OCI-LY3 (cell line): ENCODE measurements around the gene POLR1B.

ENCODE experiments used
- H2AFZ ChIP-seq: fragments of 200-600, 300-600 bp; shearing (Covaris generic); 2 replicates; pipeline ENCODE4 v1.6.0; 2014; ENCODE audit warnings: antibody characterized with exemption, low read depth, low read length
- H3K27ac ChIP-seq: fragments of 200-600, 300-600 bp; sonication (generic); 2 replicates; pipeline ENCODE4 v1.5.1; 2014; ENCODE audit warnings: mild to moderate bottlenecking, low read length, moderate library complexity, mixed read lengths
- H3K27me3 ChIP-seq: fragments of 200-600, 300-600 bp; sonication (generic); 2 replicates; pipeline ENCODE4 v1.6.1; 2014; ENCODE audit warnings: low read depth, low read length, mixed read lengths
- H3K36me3 ChIP-seq: fragments of 200-600, 300-600 bp; sonication (generic); replicated peaks from 2 replicates; pipeline ENCODE3; 2014; ENCODE audit warnings: low read depth, low read length, mixed read lengths
- H3K4me1 ChIP-seq: fragments of 300-600, 200-600 bp; sonication (generic); 2 replicates; pipeline ENCODE4 v1.6.1; 2014; ENCODE audit warnings: low read length, mixed read lengths
- H3K4me2 ChIP-seq: fragments of 200-600, 300-600 bp; sonication (generic); 2 replicates; pipeline ENCODE4 v1.6.1; 2014; ENCODE audit warnings: low read length, mixed read lengths
- H3K4me3 ChIP-seq: fragments of 300-600, 200-600 bp; sonication (generic); 2 replicates; pipeline ENCODE4 v1.5.1; 2014; ENCODE audit warnings: antibody characterized with exemption, mild to moderate bottlenecking, low read length, moderate library complexity
- H3K79me2 ChIP-seq: fragments of 300-600, 200-600 bp; shearing (Covaris generic); 2 replicates; pipeline ENCODE4 v1.6.1; 2014; ENCODE audit warnings: mild to moderate bottlenecking, low read length, mixed read lengths
- H3K9ac ChIP-seq: fragments of 300-600, 200-600 bp; shearing (Covaris generic); 2 replicates; pipeline ENCODE4 v1.6.0; 2014; ENCODE audit warnings: mild to moderate bottlenecking, low read length, moderate library complexity
- H3K9me3 ChIP-seq: fragments of 200-600, 300-600 bp; shearing (Covaris generic); 2 replicates; pipeline ENCODE4 v1.6.1; 2014; ENCODE audit warnings: low read length, mixed read lengths; ENCODE audit not compliant: insufficient read depth
- H4K20me1 ChIP-seq: fragments of 200-600, 300-600 bp; sonication (generic); 2 replicates; pipeline ENCODE4 v1.6.1; 2016; ENCODE audit warnings: low read length, mixed read lengths; ENCODE audit not compliant: insufficient read depth
- EZH2phosphoT487 ChIP-seq: fragments of 200-600 bp; shearing (Covaris generic); IDR thresholded peaks from 2 replicates; pipeline ENCODE4 v1.6.1; 2018; ENCODE audit warnings: antibody characterized with exemption, mixed run types, low read depth
- TF ChIP-seq, protein P1 (sequence below): fragments of 200-600, 300-600 bp; sonication (generic); IDR thresholded peaks from 2 replicates; pipeline ENCODE4 v1.5.1; 2014; ENCODE audit warnings: antibody characterized with exemption, low read length, low read depth

POLR1B gene

DNA sequence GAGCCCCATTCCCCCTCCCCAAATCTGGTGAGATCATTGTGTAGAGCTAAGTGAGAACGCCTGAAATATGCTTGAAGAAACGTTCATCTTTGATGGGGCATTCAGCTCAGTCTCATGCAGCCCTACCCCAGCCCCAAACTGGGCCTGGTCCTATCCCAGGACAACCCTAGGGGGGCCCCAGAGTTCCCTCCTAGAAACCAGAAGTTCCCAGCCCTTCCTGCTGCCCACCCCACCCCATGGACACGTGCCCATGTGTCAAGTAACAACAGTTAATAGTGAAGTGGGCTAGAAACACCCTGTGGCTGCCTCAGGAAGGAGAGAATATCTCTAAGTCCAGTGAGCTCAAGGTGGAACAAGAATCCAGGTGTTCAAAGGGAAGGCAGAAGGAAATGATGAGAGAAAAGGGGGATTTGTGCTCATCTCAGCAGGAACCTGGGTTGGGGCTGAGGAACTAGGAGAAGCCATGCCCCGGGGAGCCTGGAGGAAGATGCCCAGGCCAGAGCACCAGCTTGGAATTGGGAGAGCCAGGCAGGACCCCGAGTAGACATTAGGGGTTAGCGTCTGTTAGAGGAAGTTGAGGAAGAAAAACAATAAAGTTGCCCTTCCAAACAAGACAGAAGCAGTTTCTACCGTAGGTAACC, 83.3 kb downstream of the POLR1B start:
- TF ChIP-seq, protein P1, sequence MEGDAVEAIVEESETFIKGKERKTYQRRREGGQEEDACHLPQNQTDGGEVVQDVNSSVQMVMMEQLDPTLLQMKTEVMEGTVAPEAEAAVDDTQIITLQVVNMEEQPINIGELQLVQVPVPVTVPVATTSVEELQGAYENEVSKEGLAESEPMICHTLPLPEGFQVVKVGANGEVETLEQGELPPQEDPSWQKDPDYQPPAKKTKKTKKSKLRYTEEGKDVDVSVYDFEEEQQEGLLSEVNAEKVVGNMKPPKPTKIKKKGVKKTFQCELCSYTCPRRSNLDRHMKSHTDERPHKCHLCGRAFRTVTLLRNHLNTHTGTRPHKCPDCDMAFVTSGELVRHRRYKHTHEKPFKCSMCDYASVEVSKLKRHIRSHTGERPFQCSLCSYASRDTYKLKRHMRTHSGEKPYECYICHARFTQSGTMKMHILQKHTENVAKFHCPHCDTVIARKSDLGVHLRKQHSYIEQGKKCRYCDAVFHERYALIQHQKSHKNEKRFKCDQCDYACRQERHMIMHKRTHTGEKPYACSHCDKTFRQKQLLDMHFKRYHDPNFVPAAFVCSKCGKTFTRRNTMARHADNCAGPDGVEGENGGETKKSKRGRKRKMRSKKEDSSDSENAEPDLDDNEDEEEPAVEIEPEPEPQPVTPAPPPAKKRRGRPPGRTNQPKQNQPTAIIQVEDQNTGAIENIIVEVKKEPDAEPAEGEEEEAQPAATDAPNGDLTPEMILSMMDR: no peak
- no peak for TF ChIP-seq EZH2phosphoT487
- no peaks in the 10 kb centered on the region for H4K20me1 ChIP-seq
- no peaks in the 10 kb centered on the region for H3K79me2 ChIP-seq
- H3K9ac ChIP-seq: 0 out of 2 replicates have a peak overlapping the region, but pooled peaks have one; percentile 43
- H3K36me3 ChIP-seq: no peaks in the 10 kb centered on the region
- peak overlapping the region; percentile 2; the same call in 1 of the 2 replicates for H2AFZ ChIP-seq
- no peaks in the 10 kb centered on the region for H3K9me3 ChIP-seq
- no peak overlapping the region for H3K4me3 ChIP-seq
- peaks cover 16% of the 10 kb centered on the region for H3K27me3 ChIP-seq
- H3K4me1 ChIP-seq: peaks cover 21% of the 10 kb centered on the region
- H3K4me2 ChIP-seq: peak overlapping the region; percentile 90; the same call in 1 of the 2 replicates
- H3K27ac ChIP-seq: no peak overlapping the region

DNA sequence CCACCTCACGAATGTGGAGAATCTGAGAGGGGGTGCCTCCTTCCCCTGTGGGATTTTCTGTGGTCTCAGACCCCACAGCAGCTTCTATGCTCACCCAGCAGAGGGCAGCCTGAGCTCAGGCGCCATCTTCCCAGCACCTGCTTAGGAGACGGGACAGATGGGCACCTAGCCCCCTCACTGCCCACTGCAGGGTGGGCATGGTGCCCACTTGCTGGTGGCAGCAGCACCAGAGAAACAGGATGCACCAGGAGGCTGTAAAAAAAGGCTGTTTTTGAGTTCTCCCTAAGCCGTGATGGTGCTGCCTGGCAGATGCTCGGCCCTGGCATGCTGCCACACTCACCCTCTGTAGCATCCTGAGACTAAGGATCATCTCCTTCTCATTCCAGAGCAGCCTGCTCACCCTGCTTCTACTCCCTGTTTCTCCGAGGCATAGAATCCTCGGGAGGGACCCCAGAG, 84.4 kb downstream of the POLR1B start:
- Histone ChIP-seq H3K27ac (no peak overlapping the region), H4K20me1 (no peaks in the 10 kb centered on the region), H3K4me3 (peak overlapping the region; percentile 71), H3K9me3 (no peaks in the 10 kb centered on the region), H3K36me3 (no peaks in the 10 kb centered on the region), H3K27me3 (peaks cover 23% of the 10 kb centered on the region), H3K9ac (peak overlapping the region; percentile 43), H2AFZ (peak overlapping the region; percentile 55), H3K4me2 (peak overlapping the region; percentile 90), H3K4me1 (peaks cover 32% of the 10 kb centered on the region), H3K79me2 (no peaks in the 10 kb centered on the region)
- TF ChIP-seq, protein P1: peak; percentile 98
- TF ChIP-seq EZH2phosphoT487: no peak
